ENCODE data around the gene FAM209A. TPM values are rescaled to one million over a fixed set of nuclear protein-coding genes. Genes with fewer than 3 reads are reported as not detected.

FAM209A gene
- total and polyA plus RNA-seq, 10 of the 15 experiments (the other 5 are each of a cell fraction or from before 2014, with no cell fraction given), result 0.11 to 0.51 (median 0.32) TPM; not detected in 4

GRCh38 chr20:56554869-56555268 is 30.3 kb downstream of the FAM209A start:
- no peak overlapping the region for H3K9ac ChIP-seq (ENCODE audit: control insufficient read depth, insufficient read depth, low read length)
- CTCF ChIA-PET, result interaction anchor here (1.1 kb wide), 1 partner anchor 12 kb away, joined by 3 read pairs; no protein-coding TSS in a partner anchor
- in situ Hi-C loops (cut with MboI), result loop anchor here (5.0 kb wide), 3 partner anchors 442 to 787 kb away; no protein-coding TSS in a partner anchor
- 0 out of 2 replicates have a peak, but pooled peaks have one; percentile 38 for TF ChIP-seq RCOR1 (conservative IDR thresholded peaks at IDR 0.05; ENCODE audit: low read depth, low read length)
- TF ChIP-seq EED (IDR thresholded peaks at IDR 0.05; ENCODE audit: low read depth), result peak; percentile 74
- TF ChIP-seq NFYB (IDR thresholded peaks at IDR 0.05; ENCODE audit: insufficient read depth, low read depth, low read length), result no peak
- peak; percentile 82 for TF ChIP-seq MEF2B (IDR thresholded peaks at IDR 0.05; ENCODE audit: partially characterized antibody, poor library complexity, severe bottlenecking)
- TF ChIP-seq, protein P1, sequence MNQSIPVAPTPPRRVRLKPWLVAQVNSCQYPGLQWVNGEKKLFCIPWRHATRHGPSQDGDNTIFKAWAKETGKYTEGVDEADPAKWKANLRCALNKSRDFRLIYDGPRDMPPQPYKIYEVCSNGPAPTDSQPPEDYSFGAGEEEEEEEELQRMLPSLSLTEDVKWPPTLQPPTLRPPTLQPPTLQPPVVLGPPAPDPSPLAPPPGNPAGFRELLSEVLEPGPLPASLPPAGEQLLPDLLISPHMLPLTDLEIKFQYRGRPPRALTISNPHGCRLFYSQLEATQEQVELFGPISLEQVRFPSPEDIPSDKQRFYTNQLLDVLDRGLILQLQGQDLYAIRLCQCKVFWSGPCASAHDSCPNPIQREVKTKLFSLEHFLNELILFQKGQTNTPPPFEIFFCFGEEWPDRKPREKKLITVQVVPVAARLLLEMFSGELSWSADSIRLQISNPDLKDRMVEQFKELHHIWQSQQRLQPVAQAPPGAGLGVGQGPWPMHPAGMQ (IDR thresholded peaks at IDR 0.05; ENCODE audit: borderline replicate concordance), result no peak
- TF ChIP-seq EP300 (IDR thresholded peaks at IDR 0.05; ENCODE audit: borderline replicate concordance in 1 of 2, control insufficient read depth in 1 of 2, low read depth in 2 of 2, low read length in 2 of 2), result 0 out of 4 replicates have a peak, but pooled peaks of 1 of the 2 experiments have one; percentile 44
- TF ChIP-seq IKZF2 (IDR thresholded peaks at IDR 0.05), result peak; percentile 85 to 89
- TF ChIP-seq JUND (IDR thresholded peaks at IDR 0.05; ENCODE audit: low read depth, low read length), result peak; percentile 69
- peak; percentile 86 for TF ChIP-seq IKZF1 (conservative IDR thresholded peaks at IDR 0.05)
- 0 out of 2 replicates have a peak, but pooled peaks have one; percentile 40 for TF ChIP-seq DPF2 (IDR thresholded peaks at IDR 0.05)
- peak; percentile 61 for TF ChIP-seq JUNB (IDR thresholded peaks at IDR 0.05)
- TF ChIP-seq SUZ12 (IDR thresholded peaks at IDR 0.05; ENCODE audit: unreplicated experiment), result no peak
- TF ChIP-seq, protein P2, sequence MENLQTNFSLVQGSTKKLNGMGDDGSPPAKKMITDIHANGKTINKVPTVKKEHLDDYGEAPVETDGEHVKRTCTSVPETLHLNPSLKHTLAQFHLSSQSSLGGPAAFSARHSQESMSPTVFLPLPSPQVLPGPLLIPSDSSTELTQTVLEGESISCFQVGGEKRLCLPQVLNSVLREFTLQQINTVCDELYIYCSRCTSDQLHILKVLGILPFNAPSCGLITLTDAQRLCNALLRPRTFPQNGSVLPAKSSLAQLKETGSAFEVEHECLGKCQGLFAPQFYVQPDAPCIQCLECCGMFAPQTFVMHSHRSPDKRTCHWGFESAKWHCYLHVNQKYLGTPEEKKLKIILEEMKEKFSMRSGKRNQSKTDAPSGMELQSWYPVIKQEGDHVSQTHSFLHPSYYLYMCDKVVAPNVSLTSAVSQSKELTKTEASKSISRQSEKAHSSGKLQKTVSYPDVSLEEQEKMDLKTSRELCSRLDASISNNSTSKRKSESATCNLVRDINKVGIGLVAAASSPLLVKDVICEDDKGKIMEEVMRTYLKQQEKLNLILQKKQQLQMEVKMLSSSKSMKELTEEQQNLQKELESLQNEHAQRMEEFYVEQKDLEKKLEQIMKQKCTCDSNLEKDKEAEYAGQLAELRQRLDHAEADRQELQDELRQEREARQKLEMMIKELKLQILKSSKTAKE (IDR thresholded peaks at IDR 0.05; ENCODE audit: low read depth, poor library complexity, severe bottlenecking), result peak; percentile 33
- peak; percentile 20; the same call in 1 of the 2 replicates for TF ChIP-seq ATF2 (IDR thresholded peaks at IDR 0.05; ENCODE audit: low read length)

More at GRCh38 chr20:56554869-56555268, 30.3 kb downstream of the FAM209A start:
- POLR2A ChIA-PET, result interaction anchor here (0.6 kb wide), 1 partner anchor 1850 kb away, joined by 3 read pairs; no protein-coding TSS in a partner anchor
- Histone ChIP-seq H3K36me3 (ENCODE audit: control insufficient read depth in 2 of 2, insufficient read depth in 2 of 2, low read length in 1 of 2) (no peaks in the 10 kb centered on the region), H3K79me2 (ENCODE audit: control insufficient read depth, insufficient read depth, low read length) (no peaks in the 10 kb centered on the region), H3K4me2 (ENCODE audit: control insufficient read depth, insufficient read depth) (peak overlapping the region; percentile 52), H3K4me3 (no peak overlapping the region), H2AFZ (ENCODE audit: control insufficient read depth, low read depth, low read length) (no peak overlapping the region; the same call in 1 of the 2 replicates), H4K20me1 (ENCODE audit: control insufficient read depth, insufficient read depth) (no peaks in the 10 kb centered on the region), H3K27me3 (replicated peaks in 1 of 2; ENCODE audit: control insufficient read depth in 2 of 2, insufficient read depth in 2 of 2, low read length in 1 of 2) (no peaks in the 10 kb centered on the region), H3K27ac (ENCODE audit: control insufficient read depth, insufficient read depth) (peak overlapping the region; percentile 17; the same call in 1 of the 2 replicates), H3K9me3 (replicated peaks; ENCODE audit: control insufficient read depth, insufficient read depth, low read length) (no peaks in the 10 kb centered on the region), H3K4me1 (ENCODE audit: control insufficient read depth, insufficient read depth, low read length) (peaks cover 16% of the 10 kb centered on the region)
- ATAC-seq, result peak; percentile 92
- RAD21 ChIA-PET (ENCODE audit: unreplicated experiment), result interaction anchor here (0.8 kb wide), 1 partner anchor 24 kb away, joined by 3 read pairs; no protein-coding TSS in a partner anchor
- 0% methylated on average over 4 of the region's 4 CpGs for WGBS (ENCODE audit: insufficient coverage, insufficient replicate concordance, low lambda C conversion rate, missing lambda C conversion rate)
- SMC1A ChIA-PET (ENCODE audit: uncharacterized antibody, unreplicated experiment), result interaction anchor here (0.7 to 1.1 kb wide), 2 partner anchors 10 to 42 kb away, joined by 3 read pairs; no protein-coding TSS in a partner anchor
- intact Hi-C loops (cut with micrococcal nuclease; ENCODE audit: unreplicated experiment), result loop anchor here (1.0 kb wide), 1 partner anchor 22 kb away; no protein-coding TSS in a partner anchor
- no TSS peak for BruUV-seq (replicated peaks)
- DNase-seq (ENCODE audit: low read depth, low spot score), result peak; percentile 83
- peak; percentile 90 for FAIRE-seq
